Measurements from ENCODE around the gene PTK7.

DNA sequence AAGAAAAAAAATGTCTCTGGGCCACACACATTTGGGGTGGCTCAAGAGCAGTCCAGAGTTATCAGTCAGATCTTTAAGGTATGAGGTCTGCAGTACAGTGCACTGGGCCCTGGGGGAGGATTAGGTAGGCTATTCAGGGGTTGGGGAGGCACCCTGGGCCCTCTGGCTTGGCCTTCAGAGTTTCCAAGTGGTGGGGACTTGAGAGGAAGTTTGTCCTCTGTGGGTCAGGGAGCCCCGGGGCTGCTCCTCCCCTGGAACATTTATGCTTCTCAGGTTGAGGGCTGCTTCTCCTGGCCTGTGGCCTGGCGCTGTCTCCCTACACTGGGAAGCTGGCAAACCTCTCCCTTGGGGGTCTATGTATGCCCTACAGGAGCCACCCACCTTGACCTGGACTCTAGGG lies 46.0 kb downstream of the PTK7 start:
- TF ChIP-seq, protein P1, sequence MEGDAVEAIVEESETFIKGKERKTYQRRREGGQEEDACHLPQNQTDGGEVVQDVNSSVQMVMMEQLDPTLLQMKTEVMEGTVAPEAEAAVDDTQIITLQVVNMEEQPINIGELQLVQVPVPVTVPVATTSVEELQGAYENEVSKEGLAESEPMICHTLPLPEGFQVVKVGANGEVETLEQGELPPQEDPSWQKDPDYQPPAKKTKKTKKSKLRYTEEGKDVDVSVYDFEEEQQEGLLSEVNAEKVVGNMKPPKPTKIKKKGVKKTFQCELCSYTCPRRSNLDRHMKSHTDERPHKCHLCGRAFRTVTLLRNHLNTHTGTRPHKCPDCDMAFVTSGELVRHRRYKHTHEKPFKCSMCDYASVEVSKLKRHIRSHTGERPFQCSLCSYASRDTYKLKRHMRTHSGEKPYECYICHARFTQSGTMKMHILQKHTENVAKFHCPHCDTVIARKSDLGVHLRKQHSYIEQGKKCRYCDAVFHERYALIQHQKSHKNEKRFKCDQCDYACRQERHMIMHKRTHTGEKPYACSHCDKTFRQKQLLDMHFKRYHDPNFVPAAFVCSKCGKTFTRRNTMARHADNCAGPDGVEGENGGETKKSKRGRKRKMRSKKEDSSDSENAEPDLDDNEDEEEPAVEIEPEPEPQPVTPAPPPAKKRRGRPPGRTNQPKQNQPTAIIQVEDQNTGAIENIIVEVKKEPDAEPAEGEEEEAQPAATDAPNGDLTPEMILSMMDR (IDR thresholded peaks at IDR 0.05) = no peak
- TF ChIP-seq POLR2A (IDR thresholded peaks at IDR 0.05; ENCODE audit: low read depth) = no peak
